GM19043 (cell line): ENCODE results near the gene FRAT1.

Source experiments
- ATAC-seq: cut with Tn5 transposase; IDR thresholded peaks from one replicate; pipeline ENCODE4 v1.9.1; 2021; ENCODE audit warnings: low read depth; ENCODE audit not compliant: unreplicated experiment

FRAT1 gene

DNA sequence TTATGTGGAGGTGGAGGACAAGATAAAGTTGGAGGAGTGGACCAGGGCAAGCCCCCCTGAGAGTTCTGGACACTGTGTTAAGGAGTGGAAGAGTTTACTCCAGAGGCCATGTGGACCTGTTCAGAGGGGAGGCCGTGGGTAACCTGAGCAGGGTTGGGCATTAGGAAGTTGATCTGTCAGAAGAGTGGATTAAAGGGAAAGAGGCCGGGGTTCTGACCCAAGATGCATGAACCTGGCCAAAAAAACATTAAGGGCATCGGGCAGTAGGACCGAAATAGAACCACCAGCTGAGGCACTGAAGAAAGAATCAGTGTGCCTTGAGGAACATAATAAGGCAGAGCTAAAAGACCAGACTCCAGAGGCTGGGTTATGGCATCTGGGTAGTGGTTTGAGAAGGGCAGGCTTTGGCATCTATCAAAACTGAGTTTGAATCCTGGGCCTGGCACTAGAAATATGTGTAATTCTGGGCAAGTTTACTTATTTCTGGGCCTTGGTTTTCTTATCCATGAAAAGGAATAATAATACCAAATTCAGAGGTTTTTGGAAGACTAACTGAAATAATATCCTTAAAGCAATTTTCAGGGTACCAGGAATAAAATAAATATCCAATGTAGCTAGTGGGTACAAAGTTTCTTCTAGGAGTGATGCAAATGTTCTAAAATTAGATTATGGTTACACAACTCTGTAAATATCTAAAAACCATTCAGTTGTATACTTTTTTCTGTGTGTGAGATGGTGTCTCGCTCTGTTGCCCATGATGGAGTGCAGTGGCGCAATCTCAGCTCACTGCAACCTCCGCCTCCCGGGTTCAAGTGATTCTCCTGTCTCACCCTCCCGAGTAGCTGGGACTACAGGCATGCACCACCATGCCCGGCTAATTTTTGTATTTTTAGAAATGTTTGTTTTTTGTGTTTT lies 10.9 kb upstream of the FRAT1 start:
- ATAC-seq: no peak

DNA sequence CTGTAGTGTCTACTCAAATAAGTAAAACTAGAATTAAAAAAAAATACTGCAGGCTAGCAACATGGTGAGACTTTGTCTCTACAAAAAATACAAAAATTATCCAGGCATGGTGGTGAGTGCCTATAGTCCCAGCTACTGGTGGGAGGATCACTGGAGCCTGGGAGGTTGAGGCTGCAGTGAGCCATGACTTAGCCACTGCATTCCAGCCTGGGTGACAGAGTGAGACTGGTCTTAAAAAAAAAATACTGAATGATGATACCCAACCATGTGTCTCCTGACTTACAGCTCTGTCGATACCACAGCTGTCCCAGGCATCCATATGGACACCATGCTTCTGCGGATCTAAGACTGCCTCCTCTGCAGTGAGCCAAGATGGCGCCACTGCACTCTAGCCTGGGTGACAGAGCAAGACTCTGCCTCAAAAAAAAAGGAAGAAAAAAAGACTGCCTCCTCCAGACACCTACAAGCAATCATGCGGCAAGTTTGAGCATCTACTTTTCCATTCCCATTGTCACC lies 7.9 kb upstream of the FRAT1 start:
- ATAC-seq: no peak

DNA sequence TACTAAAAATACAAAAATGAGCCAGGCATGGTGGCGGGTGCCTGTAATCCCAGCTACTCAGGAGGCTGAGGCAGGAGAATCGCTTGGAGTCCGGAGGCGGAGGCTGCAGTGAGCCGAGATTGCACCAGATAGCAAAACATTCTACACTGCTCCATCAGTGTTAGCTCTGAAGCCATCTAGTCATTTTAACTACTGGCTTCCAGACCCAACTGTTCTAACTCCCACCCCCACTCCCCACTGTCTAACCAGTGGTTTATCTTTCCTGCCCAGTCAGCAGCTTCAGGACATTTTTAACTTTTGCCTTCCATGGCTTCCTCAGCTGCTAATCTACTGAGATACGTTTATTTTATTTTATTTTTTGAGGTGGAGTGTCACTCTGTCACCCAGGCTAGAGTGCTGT lies 6.2 kb upstream of the FRAT1 start:
- no peak for ATAC-seq

DNA sequence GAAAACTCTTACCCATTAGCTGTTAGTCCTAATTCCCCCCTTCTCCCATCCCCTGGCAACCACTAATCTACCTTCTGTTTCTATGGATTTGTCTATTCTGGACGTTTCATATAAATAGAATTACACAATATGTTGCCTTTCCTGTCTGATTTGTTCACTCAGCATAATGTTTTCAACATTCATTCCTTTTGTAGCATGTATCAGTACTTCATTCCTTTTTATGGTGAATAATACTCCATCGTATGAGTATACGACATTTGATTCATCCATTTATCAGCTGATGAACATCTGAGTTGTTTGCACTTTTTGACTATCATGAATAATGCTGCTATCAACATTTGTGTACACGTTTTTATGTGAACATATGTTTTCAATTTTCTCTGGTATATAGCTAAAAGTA lies 4.4 kb upstream of the FRAT1 start:
- no peak for ATAC-seq

DNA sequence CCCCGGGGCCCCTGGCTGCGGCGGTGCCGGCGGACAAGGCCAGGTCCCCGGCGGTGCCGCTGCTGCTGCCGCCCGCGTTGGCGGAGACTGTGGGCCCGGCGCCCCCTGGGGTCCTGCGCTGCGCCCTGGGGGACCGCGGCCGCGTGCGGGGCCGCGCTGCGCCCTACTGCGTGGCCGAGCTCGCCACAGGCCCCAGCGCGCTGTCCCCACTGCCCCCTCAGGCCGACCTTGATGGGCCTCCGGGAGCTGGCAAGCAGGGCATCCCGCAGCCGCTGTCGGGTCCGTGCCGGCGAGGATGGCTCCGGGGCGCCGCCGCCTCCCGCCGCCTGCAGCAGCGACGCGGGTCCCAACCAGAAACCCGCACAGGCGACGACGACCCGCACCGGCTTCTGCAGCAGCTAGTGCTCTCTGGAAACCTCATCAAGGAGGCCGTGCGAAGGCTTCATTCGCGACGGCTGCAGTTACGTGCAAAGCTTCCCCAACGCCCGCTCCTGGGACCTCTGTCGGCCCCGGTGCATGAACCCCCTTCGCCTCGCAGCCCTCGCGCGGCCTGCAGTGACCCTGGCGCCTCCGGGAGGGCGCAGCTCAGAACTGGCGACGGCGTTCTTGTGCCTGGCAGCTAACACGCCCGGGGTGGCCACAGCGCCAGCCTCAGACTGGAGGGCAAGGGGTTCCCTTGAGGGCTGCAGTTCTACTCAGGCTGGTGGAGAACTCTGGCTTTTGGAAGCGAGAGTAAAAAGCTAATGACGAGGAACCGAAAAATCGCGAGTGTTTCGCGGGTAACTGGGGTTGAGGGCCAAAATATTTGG lies 804 bp downstream of the FRAT1 start:
- ATAC-seq: no peak

DNA sequence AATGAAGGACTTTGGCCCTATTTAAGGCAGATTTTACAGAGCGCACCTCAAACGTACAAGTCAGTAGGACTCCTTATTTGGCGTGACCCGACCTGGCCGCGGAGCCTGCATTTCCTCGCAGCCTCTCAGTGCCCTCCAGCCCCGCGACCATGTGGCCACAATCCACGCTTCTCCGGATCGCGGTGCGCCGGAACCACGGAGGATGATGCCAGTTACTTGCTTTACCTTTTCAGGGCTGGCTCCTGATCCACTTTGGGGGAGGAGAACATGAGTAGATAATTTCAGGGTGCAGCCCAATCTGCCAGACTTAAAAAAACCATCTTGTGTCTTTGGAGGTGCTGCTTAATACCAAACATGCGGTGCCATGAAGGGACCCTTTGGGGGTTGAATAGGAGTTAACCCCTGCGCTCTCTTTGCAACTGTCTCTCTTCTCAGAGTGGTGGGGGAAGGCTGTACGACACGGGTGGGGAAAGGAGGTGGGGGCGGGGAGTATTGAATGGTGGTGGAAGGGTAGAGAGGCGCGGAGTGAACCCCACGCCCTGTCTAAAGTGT lies 1.5 kb downstream of the FRAT1 start:
- no peak for ATAC-seq

DNA sequence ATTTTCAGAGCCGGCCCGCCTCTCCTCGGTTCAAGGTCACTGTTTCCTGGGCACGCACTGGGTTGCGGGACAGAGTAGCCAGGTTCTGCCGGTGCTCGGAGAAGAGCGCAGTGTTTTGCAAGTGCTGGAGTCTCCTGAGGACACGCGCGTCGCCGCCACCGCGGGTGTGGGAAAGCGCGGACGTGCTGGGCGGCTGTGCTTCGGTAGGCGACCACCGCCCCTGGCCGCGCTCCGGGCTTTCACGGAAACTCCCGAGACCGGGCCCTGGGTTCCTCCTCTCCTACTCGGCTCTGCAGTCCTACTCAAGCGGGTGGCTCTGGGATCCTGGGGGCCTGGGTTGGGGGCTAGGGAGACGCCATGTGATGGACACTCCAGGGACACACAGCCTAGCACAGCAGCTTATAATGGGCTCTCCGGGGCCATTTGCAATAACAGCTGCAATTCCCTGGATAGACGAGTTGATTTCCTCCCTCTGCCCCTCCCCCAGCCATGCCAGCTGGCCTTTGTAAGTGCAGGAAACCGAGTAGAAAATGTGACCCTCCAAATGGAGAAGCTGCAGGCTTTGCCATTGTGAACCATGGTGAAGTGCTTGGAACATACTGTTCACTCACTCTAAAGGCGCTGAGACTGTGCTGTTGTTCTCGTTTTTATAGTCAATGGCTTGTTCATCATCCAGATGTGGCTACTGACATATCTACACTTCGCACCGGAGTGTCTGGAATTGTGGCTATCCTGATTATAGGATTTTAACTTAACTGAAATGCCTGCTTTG lies 2.1 kb downstream of the FRAT1 start:
- no peak for ATAC-seq

DNA sequence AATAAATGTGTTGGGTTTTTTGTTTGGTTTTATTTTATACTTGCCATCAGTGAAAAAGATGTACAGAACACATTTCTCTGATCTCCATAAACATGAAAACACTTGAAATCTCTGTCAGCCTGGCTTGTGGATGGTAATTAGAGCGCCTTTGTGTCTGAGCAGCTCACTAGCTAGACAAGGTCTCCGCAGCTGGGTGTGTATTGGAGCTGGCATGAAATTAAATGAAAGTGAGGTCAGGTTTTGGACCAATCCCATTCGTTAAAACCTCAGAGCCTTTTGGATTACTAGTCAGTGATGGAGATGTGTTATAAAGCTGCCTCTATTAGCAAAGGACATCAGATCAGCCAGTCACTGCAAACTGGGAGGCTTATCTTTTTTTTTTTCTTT lies 2.7 kb downstream of the FRAT1 start:
- no peak for ATAC-seq

DNA sequence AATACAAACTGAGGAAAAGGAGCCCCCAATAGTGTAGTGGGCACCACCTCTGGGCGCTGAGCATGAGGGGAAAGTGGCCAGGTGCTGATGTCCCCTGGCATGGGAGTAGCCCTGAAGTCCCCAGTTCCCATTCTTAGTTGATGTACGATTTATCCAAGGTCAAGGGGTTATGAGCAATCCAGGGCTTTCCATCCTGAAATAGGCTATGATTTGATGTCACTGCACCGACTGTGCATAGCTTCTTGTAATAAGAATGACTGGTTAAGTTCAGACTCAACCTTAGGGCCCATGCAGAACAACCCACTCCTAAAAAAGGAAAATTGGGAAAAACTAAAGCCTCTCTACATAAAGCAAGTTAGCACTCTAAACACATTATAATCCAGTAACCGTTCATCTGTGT lies 4.4 kb downstream of the FRAT1 start:
- no peak for ATAC-seq

DNA sequence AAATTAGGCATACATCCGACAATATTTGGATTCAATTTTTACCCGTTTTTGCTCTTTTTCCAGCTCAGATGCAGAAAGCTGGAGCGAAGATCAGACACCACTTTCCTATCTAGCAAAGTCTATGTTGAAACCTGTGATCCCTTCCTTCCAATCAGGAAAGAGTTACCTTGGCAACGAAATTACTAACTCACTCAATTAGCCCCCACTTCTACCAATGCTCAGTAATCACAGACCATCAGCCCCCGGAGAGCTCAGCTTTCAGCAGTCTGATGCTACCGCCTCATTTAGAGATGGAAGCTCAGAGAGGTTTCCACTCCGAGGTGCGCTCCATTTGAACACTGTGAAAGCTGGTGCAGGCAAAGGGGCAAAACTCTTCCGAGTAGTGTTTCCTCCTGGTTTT lies 6.7 kb downstream of the FRAT1 start:
- ATAC-seq: no peak

DNA sequence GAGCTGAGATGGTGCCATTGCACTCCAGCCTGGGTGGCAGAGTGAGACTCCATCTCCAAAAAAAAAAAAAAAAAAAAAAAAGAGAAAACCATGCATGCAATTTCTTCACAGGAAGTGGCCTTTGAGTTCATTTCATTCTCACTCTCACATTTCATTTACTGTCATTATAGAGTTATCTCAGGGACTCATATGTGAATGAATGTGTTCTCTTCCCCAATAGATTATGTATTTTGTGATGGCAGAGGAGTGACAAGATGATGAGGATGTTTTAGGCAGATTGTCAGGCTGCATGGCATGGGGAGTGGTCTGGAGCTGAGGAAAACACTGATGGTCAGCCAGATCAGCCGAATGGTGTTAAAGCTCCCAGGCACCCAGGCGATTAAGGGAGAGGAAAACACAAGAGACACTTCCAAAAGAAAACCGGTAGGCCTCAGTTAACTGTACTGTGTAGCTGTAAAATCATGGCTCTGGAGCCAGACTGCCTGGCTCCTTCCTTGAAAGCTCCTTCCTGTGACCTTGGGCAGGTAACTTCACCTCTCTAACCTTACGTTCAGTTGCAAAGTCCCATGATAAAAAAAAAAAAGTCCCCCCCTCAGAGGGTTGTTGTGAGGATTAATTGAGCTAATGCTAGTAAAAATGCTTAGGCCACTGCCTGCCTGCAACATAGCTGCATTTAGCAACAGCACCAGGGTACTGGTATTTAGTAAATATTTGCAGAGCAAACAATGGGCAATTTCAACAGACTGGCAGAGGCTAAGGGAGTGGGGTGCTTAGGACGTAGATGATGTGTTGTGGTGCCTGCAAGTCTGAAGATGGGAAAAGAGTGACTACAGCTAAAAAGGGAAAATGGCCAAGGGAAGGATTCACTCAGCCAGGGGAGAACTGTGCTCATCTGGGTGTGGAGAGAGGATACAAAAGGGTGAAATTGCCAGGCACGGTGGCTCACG lies 8.6 kb downstream of the FRAT1 start:
- no peak for ATAC-seq

DNA sequence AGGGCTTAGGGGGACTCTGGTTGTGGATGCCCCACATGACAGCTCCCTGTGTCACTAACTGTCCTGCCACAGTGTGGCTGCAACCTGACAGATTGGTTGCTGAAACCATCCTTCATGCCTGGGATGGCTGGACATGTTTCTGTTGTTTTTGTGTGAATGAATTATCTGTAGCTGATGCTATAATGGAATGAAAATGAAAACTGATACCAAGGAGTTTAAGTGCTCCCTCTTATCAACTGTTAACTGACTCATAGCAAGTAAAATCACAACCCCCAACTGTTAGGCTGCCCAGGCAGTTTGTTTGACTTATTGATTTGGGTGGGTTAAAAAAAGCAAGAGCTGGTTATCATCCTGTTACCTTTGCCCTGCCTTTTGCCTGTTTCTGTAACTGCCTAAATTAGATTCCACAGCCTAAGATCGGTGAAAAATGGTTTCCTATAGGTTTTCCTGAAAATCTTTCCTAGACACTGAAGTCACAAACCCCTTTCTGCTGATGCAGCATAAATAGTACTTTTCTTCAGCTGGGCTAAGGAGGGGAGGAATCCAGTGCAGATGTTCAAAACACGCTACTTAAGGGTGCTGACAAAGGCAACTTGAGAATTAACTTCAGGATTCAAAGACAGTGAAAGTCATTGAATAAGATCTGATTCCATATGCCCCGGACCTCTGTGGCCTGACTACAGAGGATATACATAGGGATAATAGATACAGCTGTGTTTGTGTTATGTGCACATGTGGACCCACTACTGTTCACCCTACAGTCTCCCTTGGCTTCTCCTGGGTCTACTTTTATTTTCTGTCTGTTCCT lies 9.8 kb downstream of the FRAT1 start:
- ATAC-seq: no peak

DNA sequence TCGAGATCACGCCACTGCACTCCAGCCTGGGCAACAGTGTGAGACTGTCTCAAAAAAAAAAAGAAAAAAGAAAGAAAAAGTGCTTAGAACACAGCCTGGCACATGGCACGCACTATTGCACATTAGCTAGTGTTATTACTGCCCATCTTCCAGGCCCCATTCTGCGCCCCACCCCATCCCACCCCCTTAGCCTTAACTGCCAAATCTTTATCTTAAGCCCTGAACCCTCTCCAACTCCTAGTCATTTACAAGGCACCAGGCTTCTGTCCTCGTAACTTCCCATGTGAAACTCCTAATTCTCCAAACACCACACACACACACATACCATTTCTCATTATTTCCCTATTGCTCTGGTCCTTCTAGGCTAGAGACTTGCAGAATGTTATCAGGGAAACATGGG lies 10.7 kb downstream of the FRAT1 start:
- no peak for ATAC-seq

DNA sequence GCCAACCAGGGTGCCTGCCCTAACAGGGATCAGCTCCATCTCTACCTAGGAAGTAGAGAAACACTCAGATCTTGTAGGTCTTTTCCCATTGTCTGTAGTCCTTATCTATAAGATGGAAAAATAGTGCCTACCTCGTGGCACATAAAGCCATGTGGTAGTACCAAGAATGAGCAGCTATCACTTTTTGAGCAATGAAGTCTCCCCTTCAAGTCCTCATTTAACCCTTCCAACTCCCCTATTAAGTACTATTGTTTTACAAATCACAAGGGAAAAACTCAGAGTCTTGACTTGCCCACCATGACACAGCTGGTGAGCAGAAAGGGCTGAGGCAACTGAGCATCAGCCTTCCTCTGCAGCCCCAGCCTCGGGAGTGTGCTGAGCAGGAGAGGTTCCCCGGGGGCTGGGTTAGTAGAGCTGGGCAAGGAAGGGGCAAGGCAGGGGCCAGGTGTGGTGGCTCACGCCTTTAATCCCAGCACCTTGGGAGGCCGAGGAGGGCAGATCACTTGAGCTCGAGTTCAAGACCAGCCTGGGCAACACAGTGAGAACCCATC lies 12.2 kb downstream of the FRAT1 start:
- ATAC-seq: no peak

DNA sequence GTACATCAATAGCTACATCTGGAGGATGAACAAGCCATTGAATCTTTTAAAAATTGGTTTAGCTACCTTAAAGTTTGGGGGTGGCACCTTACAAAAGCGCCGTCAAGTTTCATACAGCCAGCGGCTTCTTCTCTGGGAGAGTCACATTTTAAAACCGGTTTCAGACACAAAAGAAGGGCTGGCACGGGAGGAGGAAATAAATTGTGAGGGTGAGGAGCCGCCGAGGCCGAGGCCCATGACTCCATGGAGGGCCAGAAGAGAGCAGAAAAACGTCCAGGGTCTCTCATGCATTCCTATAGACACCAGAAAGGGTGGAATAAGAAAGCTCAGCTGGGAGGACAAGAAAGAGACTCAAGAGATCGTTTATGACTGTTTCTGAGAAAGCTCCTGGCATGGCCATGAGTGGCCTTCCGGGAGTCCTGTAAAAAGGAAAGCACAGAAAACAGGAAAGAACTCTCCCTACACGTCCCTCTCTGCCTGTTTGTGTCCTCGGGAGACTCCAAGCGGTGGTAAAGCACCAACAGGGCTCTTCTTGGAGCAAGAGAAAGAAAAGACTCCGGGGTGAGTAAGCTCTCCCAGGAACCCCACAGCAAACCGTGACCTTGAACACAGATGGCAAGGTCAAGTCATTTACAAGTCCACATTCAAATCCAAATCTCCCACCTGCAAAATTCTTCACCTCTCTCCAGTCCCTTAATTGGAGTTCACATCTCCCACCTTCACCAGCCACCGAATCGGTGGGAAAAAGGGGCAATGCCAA lies 13.7 kb downstream of the FRAT1 start:
- ATAC-seq: no peak

DNA sequence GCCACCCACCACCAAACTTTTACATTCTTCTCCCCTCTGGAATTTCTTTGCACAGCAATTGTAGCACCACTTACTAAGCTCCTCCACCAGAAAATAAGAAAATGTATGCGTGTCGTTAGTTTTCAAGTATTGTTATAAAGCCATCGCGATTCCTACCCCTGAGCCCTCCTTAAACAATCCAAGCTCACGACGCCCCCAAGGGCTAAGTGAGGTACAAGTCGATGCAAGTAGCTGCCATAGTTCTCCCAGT lies 14.2 kb downstream of the FRAT1 start:
- no peak for ATAC-seq

DNA sequence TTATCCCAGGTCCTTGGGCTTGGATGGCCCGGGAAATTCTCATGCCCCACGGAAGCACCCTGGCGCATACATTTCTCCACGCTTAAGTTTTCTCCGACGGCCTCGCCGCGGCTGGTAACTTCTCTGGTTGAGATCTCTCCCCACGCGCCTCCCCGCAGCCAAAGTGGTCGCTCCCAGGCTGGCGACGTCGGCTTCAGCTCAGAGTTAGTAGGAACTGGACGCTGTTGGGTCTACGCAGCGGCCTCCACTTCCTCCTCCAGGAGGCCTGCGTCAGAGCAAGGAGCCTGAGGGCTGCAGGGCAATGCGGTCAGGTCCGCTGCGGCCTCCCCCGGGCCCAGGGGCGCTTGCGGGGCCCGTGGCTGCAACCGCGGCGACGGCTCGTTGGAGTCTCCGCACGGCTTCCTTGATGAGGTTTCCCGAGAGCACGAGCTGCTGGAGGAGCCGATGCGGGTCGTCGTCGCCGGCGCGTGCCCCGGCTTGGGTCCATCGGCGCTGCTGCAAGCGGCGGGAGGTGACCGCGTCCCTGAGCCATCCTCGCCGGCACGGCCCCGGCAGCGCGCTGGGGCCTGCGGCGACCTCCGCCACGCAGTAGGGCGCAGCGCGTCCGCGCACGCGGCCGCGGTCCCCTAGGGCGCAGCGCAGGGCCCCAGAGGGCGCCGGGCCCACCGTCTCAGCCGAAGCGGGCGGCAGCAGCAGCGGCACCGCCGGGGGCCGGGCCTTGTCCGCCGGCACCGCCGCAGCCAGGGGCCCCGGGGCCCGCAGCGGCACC lies 14.7 kb downstream of the FRAT1 start:
- no peak for ATAC-seq
